Measurements from ENCODE around the gene ACSL3.
A peak's percentile ranks its signal among the peaks of the same experiment; 100 is the strongest.

ACSL3 gene

DNA sequence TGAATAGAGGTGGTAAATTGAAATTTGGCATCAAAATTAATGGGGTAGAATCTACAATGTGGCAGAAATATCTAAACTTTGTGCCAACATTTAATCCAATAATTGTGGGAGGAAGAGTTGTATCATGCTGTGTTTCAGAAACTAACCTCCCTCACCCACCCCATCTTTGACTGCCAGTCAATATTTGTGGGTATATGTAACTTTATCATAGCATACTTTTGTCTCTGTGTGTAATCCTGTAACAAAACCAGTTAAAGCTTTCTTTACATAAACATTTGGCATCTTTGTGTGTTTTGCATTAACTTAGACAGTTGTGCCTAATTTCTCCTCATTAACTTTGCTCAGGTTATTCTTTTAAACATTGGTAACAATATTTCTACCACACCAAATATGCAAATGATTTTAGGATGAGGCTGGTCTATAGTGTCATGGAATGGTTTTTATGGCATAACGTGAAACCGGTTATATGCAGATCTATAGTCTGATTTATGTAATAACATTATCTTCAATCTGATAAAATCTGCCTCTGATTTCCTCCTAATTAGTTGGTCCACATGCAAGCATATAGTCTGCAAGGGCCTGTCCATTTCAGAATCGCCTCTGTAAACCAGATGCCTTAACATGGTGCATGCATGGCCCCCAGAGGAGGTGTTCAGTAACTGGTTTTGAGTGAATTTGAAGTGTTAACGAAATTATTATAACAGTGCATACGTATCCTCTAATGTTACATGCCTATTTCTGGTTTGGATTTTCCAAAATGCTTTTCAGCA is 84.3 kb downstream of the ACSL3 start:
- no peak overlapping the region for H3K4me3 ChIP-seq (replicated peaks in 1 of 2; ENCODE audit: low read depth in 2 of 2, low read length in 2 of 2)
- TF ChIP-seq, protein P1, sequence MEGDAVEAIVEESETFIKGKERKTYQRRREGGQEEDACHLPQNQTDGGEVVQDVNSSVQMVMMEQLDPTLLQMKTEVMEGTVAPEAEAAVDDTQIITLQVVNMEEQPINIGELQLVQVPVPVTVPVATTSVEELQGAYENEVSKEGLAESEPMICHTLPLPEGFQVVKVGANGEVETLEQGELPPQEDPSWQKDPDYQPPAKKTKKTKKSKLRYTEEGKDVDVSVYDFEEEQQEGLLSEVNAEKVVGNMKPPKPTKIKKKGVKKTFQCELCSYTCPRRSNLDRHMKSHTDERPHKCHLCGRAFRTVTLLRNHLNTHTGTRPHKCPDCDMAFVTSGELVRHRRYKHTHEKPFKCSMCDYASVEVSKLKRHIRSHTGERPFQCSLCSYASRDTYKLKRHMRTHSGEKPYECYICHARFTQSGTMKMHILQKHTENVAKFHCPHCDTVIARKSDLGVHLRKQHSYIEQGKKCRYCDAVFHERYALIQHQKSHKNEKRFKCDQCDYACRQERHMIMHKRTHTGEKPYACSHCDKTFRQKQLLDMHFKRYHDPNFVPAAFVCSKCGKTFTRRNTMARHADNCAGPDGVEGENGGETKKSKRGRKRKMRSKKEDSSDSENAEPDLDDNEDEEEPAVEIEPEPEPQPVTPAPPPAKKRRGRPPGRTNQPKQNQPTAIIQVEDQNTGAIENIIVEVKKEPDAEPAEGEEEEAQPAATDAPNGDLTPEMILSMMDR (IDR thresholded peaks at IDR 0.05; ENCODE audit: low read depth, low read length): no peak
- DNase-seq (ENCODE audit: low read depth in 2 of 2): no peak

DNA sequence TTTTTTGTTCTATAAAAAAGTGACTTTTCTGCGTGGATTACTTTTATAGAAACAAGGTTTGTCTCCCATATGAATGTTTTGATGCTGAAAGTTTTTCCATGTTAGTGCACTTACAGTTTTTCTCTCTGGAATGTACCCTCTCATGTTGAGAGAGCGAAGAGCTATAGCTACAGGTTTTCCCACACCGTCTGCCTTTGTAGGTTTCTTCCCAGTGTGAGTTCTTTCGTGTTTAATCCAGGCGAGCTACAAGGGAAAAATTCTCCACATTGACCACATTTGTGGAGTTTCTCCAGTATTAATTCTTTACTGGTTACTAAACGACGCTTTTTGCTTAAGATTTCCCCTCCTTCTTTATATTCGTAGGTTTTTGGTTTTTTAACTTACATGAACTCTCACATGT is 85.1 kb downstream of the ACSL3 start:
- no peak overlapping the region for H3K4me3 ChIP-seq (replicated peaks in 1 of 2; ENCODE audit: low read depth in 2 of 2, low read length in 2 of 2)
- TF ChIP-seq, protein P1 (IDR thresholded peaks at IDR 0.05; ENCODE audit: low read depth, low read length): no peak
- no peak for DNase-seq (ENCODE audit: low read depth in 2 of 2)

DNA sequence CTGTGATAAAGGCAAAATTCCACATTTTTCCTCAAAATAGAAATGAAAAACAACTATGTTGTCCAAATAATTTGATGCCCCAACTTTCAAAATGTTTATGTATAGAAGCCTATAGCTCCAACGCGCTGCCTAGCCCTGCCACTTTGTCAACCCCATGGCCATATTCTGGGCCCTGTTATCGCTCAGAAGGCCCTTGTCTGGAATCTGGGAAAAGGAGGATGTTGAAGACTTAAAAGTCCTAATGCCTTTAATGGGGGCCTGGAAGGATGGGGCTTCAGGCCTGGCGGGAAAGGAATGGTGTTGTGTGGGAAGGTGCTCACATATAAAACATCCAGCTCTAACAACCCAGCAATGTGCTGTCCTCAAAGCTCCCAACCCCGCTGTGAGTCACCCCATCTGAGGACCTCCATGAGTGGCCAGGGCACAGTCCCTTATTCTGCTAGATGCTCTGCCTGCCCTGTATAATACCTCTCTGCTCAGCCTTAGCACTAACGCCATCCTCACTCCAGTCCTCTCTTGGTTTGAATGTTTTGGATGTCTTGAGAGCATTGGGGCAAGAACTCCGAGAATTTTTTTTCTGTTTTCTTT is 86.0 kb downstream of the ACSL3 start:
- peak in 1 of 2 donors; percentile 31 for DNase-seq (ENCODE audit: low read depth in 2 of 2)
- H3K4me3 ChIP-seq (replicated peaks in 1 of 2; ENCODE audit: low read depth in 2 of 2, low read length in 2 of 2): no peak overlapping the region
- TF ChIP-seq, protein P1 (IDR thresholded peaks at IDR 0.05; ENCODE audit: low read depth, low read length): no peak

DNA sequence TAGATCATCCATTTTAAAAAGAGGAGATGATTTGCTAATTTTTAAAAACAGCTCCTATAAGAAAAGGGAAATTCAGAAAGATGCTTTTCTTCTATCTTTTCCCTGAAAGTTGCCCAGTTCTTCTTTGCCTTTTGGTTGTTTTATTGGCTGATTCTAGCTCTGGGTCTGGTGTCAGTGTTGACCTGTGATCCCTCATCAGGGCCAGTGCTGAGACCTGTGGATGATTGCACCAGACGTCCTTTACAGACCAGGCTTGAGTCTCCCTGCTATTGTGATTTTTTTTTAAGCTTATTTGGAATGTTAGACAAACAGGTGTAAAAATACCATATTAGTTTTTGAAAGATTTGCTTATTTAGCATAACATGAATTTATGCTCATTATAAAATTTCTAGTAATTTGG is 88.2 kb downstream of the ACSL3 start:
- H3K4me3 ChIP-seq (replicated peaks in 1 of 2; ENCODE audit: low read depth in 2 of 2, low read length in 2 of 2): no peak overlapping the region
- TF ChIP-seq, protein P1 (IDR thresholded peaks at IDR 0.05; ENCODE audit: low read depth, low read length): no peak
- no peak for DNase-seq (ENCODE audit: low read depth in 2 of 2)

DNA sequence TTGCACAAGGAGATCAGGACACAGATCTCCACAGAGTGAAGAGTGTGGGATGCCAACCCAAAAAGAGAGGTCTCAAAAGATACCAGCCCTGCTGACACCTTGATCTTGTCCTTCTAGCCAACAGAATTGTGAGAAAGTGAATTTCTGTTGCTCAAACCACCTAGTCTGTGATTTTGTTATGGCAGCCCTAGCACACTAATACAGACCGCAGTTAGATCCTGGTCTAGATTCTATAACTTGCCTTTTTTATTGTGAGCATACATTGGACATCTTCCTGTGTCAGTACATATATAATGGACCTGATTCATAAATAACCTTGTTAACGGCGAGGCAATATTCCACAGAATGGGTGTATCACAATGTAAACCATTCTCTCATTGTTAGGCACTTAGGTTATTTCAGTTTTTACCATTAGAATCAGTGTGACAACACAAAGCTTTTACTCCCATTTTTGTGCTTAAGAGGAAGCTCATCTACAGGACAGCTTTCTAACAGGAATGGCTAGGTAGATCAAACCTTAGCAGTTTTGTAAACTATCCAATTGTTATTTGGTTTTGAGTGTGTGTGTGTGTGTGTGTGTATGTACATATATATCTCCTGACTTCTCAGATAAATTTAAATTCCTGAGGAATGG is 89.0 kb downstream of the ACSL3 start:
- no peak overlapping the region for H3K4me3 ChIP-seq (replicated peaks in 1 of 2; ENCODE audit: low read depth in 2 of 2, low read length in 2 of 2)
- DNase-seq (ENCODE audit: low read depth in 2 of 2): no peak
- TF ChIP-seq, protein P1 (IDR thresholded peaks at IDR 0.05; ENCODE audit: low read depth, low read length): no peak

DNA sequence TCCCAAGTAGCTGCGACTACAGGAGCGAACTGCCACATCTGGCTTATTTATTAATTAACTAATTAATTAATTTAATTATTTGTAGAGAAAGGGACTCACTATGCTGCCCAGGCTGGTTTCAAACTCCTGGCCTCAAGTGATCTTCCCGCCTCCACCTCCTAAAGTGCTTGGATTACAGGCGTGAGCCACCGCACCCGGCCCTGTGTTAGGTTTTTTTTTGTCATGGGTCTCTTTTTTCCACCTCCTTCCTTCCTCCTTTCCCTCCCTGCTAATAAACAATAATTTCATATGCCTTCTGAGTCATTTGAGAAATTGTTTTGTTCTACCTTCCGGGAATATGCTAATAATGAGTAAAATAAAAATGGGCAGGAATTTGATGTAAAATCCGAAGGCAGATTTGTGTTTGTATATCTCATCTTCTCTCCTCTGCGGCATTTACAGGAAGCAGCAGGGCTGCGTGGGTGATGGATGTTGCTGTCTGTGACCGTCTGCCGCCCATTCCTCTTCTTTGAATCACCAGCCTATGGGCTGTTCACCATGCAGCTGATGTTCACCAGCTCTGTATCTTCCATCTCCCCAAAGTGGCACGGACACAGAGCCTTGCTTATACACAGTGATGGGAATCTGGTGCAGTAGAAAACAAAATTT is 89.9 kb downstream of the ACSL3 start:
- TF ChIP-seq, protein P1 (IDR thresholded peaks at IDR 0.05; ENCODE audit: low read depth, low read length): no peak
- no peak overlapping the region for H3K4me3 ChIP-seq (replicated peaks in 1 of 2; ENCODE audit: low read depth in 2 of 2, low read length in 2 of 2)
- DNase-seq (ENCODE audit: low read depth in 2 of 2): peak; percentile 62 to 80

Measured in cardiac fibroblast (primary cell).